ENCODE results near the gene PGPEP1.

Gene PGPEP1

GRCh38 chr19:18417250-18418028, 77.0 kb downstream of the PGPEP1 start:
- Histone ChIP-seq H3K4me3 (ENCODE audit: low read depth, low read length, poor library complexity, severe bottlenecking) (peak overlapping the region; percentile 4), H3K36me3 (ENCODE audit: insufficient read depth, low read length) (no peaks in the 10 kb centered on the region), H3K27ac (ENCODE audit: low read depth, low read length, poor library complexity, severe bottlenecking) (no peak overlapping the region), H3K79me2 (ENCODE audit: insufficient read depth, low read length) (no peaks in the 10 kb centered on the region), H3K9me2 (ENCODE audit: low read depth, low read length) (no peaks in the 10 kb centered on the region), H3K4me1 (ENCODE audit: insufficient read depth, low read length, severe bottlenecking) (peaks cover 39% of the 10 kb centered on the region), H3K4me2 (ENCODE audit: low read length) (peak overlapping the region; percentile 30; the same call in 1 of the 2 replicates), H2AFZ (ENCODE audit: low read length) (no peak overlapping the region), H3K9ac (ENCODE audit: low read length) (no peak overlapping the region; the same call in 1 of the 2 replicates), H3K27me3 (ENCODE audit: insufficient read depth, low read length) (no peaks in the 10 kb centered on the region; the same call in 1 of the 2 replicates), H3F3A (ENCODE audit: insufficient read depth, low read length) (no peaks in the 10 kb centered on the region), H4K20me1 (ENCODE audit: insufficient read depth, low read length) (no peaks in the 10 kb centered on the region), H3K9me3 (ENCODE audit: low read length) (no peaks in the 10 kb centered on the region)
- TF ChIP-seq EZH2 (IDR thresholded peaks at IDR 0.05; ENCODE audit: borderline replicate concordance, low read length) (no peak), CTCF (IDR thresholded peaks at IDR 0.05; ENCODE audit: low read length) (no peak)

- Histone ChIP-seq H3K27ac (ENCODE audit: low read depth, low read length, poor library complexity, severe bottlenecking) (no peak overlapping the region), H3K9me2 (ENCODE audit: low read depth, low read length) (no peaks in the 10 kb centered on the region), H3K36me3 (ENCODE audit: insufficient read depth, low read length) (no peaks in the 10 kb centered on the region), H2AFZ (ENCODE audit: low read length) (no peak overlapping the region), H4K20me1 (ENCODE audit: insufficient read depth, low read length) (no peaks in the 10 kb centered on the region), H3F3A (ENCODE audit: insufficient read depth, low read length) (no peaks in the 10 kb centered on the region), H3K27me3 (ENCODE audit: insufficient read depth, low read length) (no peaks in the 10 kb centered on the region), H3K79me2 (ENCODE audit: insufficient read depth, low read length) (no peaks in the 10 kb centered on the region), H3K9me3 (ENCODE audit: low read length) (no peaks in the 10 kb centered on the region), H3K4me3 (ENCODE audit: low read depth, low read length, poor library complexity, severe bottlenecking) (no peak overlapping the region), H3K4me1 (ENCODE audit: insufficient read depth, low read length, severe bottlenecking) (peaks cover 44% of the 10 kb centered on the region), H3K9ac (ENCODE audit: low read length) (no peak overlapping the region), H3K4me2 (ENCODE audit: low read length) (peak overlapping the region; percentile 30; the same call in 1 of the 2 replicates)
- no peak for TF ChIP-seq CTCF (IDR thresholded peaks at IDR 0.05; ENCODE audit: low read length)
- no peak for TF ChIP-seq EZH2 (IDR thresholded peaks at IDR 0.05; ENCODE audit: borderline replicate concordance, low read length)
Measured at GRCh38 chr19:18418029-18418482, 77.7 kb downstream of the PGPEP1 start.

- Histone ChIP-seq H3K4me2 (ENCODE audit: low read length) (peak overlapping the region; percentile 85), H3K27ac (ENCODE audit: low read depth, low read length, poor library complexity, severe bottlenecking) (no peak overlapping the region), H3K79me2 (ENCODE audit: insufficient read depth, low read length) (no peaks in the 10 kb centered on the region), H3K9me2 (ENCODE audit: low read depth, low read length) (no peaks in the 10 kb centered on the region), H3K4me3 (ENCODE audit: low read depth, low read length, poor library complexity, severe bottlenecking) (peak overlapping the region; percentile 65), H3F3A (ENCODE audit: insufficient read depth, low read length) (no peaks in the 10 kb centered on the region), H2AFZ (ENCODE audit: low read length) (no peak overlapping the region), H3K9me3 (ENCODE audit: low read length) (no peaks in the 10 kb centered on the region), H3K4me1 (ENCODE audit: insufficient read depth, low read length, severe bottlenecking) (peaks cover 44% of the 10 kb centered on the region), H4K20me1 (ENCODE audit: insufficient read depth, low read length) (no peaks in the 10 kb centered on the region), H3K36me3 (ENCODE audit: insufficient read depth, low read length) (no peaks in the 10 kb centered on the region), H3K9ac (ENCODE audit: low read length) (peak overlapping the region; percentile 3; the same call in 1 of the 2 replicates), H3K27me3 (ENCODE audit: insufficient read depth, low read length) (no peaks in the 10 kb centered on the region)
- no peak for TF ChIP-seq EZH2 (IDR thresholded peaks at IDR 0.05; ENCODE audit: borderline replicate concordance, low read length)
- TF ChIP-seq CTCF (IDR thresholded peaks at IDR 0.05; ENCODE audit: low read length): no peak
Measured at GRCh38 chr19:18418483-18419194, 78.2 kb downstream of the PGPEP1 start.

Data from OCI-LY1 (cell line).